Thoracic aorta (tissue), 2 donors: Measurements from ENCODE around the gene GGTLC1. TPM values are rescaled to one million over a fixed set of nuclear protein-coding genes. Genes with fewer than 3 reads are reported as not detected.

Experiments
- ATAC-seq: fragments of 150-250 bp; one replicate; pipeline ENCODE4 v1.8.0; 2017; ENCODE audit warnings: low read depth; ENCODE audit not compliant: insufficient number of reproducible peaks, low FRiP score
- DNase-seq: peaks from one replicate; pipeline ENCODE4 v3.0.0-alpha.2; 2020; ENCODE audit warnings: low spot score
- H3K27ac ChIP-seq, 2 donors: fragments of 200-600 bp; sonication (generic); 1 replicate in 1 of 2; 2 replicates in 1 of 2; pipeline ENCODE4 v1.5.1; 2016; ENCODE audit warnings: mild to moderate bottlenecking in 2 of 2, moderate library complexity in 2 of 2
- H3K27me3 ChIP-seq: fragments of 200-600 bp; sonication (generic); replicated peaks from 2 replicates; pipeline ENCODE4 v1.6.0; 2016; ENCODE audit warnings: mild to moderate bottlenecking; ENCODE audit not compliant: insufficient read depth
- H3K36me3 ChIP-seq: fragments of 200-600 bp; sonication (generic); one replicate; pipeline ENCODE4 v1.5.1; 2016
- H3K4me1 ChIP-seq, 2 donors: fragments of 200-600 bp; sonication (generic); 1 replicate in 1 of 2; 2 replicates in 1 of 2; pipeline versions ENCODE4 v1.5.1 to v1.6.0; 2016; ENCODE audit warnings: low read depth in 2 of 2, mild to moderate bottlenecking in 1 of 2; ENCODE audit not compliant: control insufficient read depth in 1 of 2
- H3K4me3 ChIP-seq: fragments of 200-600 bp; sonication (generic); 2 replicates; pipeline ENCODE4 v1.5.1; 2016; ENCODE audit warnings: mild to moderate bottlenecking
- H3K9me3 ChIP-seq: fragments of 200-600 bp; sonication (generic); 2 replicates; pipeline ENCODE4 v1.5.1; 2016
- CTCF ChIP-seq: fragments of 200-600 bp; sonication (generic); IDR thresholded peaks from one replicate; pipeline ENCODE4 v1.5.1; 2019; ENCODE audit warnings: antibody characterized with exemption
- total RNA-seq, 2 donors: library from RNA; depleted of rRNA; stranded (reverse); fragments of >200 nt; gene quantifications; one replicate each; pipeline versions ENCODE4 v1.1.0 to v1.2.3, GENCODE V29; 2016

Gene GGTLC1
- total RNA-seq: not detected

- ATAC-seq: no peak
Measured at GRCh38 chr20:23988561-23988960, at the start of gene GGTLC1. Gene GGTLC1 (minus strand): TSS chr20:23988779. CDS start chr20:23986611, 2,168 bp downstream.

GRCh38 chr20:24034820-24035219 lies 46.2 kb upstream of the GGTLC1 start:
- Histone ChIP-seq H3K27ac (no peak overlapping the region), H3K4me1 (no peaks in the 10 kb centered on the region), H3K9me3 (no peaks in the 10 kb centered on the region), H3K36me3 (no peaks in the 10 kb centered on the region), H3K4me3 (no peak overlapping the region), H3K27me3 (no peaks in the 10 kb centered on the region)
- ATAC-seq (no peak), DNase-seq (no peak)
- no peak for TF ChIP-seq CTCF

More at GRCh38 chr20:23988561-23988960, at the start of gene GGTLC1:
- no peak for TF ChIP-seq CTCF
- no peak within 1 kb of the TSS for H3K27ac ChIP-seq
- no peaks in the 10 kb centered on the region for H3K36me3 ChIP-seq
- no peak for DNase-seq
- no peak within 1 kb of the TSS for H3K4me3 ChIP-seq
- no peaks in the 10 kb centered on the region for H3K9me3 ChIP-seq
- no peaks in the 10 kb centered on the region for H3K4me1 ChIP-seq
- H3K27me3 ChIP-seq: no peaks in the 10 kb centered on the region

- TF ChIP-seq CTCF: no peak
- no peaks in the 10 kb centered on the region for H3K27me3 ChIP-seq
- no peaks in the 10 kb centered on the region for H3K36me3 ChIP-seq
- no peak overlapping the region for H3K4me3 ChIP-seq
- no peaks in the 10 kb centered on the region for H3K4me1 ChIP-seq
- H3K9me3 ChIP-seq: no peaks in the 10 kb centered on the region
- ATAC-seq: no peak
- no peak for DNase-seq
- no peak overlapping the region for H3K27ac ChIP-seq
Measured at GRCh38 chr20:24033565-24033964, 45.0 kb upstream of the GGTLC1 start.

- Histone ChIP-seq H3K36me3 (no peaks in the 10 kb centered on the region), H3K27ac (no peak overlapping the region), H3K27me3 (no peaks in the 10 kb centered on the region), H3K4me3 (no peak overlapping the region), H3K4me1 (no peaks in the 10 kb centered on the region), H3K9me3 (no peaks in the 10 kb centered on the region)
- TF ChIP-seq CTCF: no peak
- no peak for DNase-seq
- no peak for ATAC-seq
Measured at GRCh38 chr20:24033151-24033550, 44.6 kb upstream of the GGTLC1 start.

- Histone ChIP-seq H3K4me1 (no peaks in the 10 kb centered on the region), H3K27me3 (no peaks in the 10 kb centered on the region), H3K4me3 (no peak overlapping the region), H3K27ac (no peak overlapping the region), H3K9me3 (no peaks in the 10 kb centered on the region), H3K36me3 (no peaks in the 10 kb centered on the region)
- TF ChIP-seq CTCF: no peak
- ATAC-seq (no peak), DNase-seq (no peak)
Measured at GRCh38 chr20:24032400-24032898, 43.9 kb upstream of the GGTLC1 start.
